GM04504 (cell line): Measurements from ENCODE around the gene NR1H2.
"Not testable (repeated sequence)": the region's sequence is repeated elsewhere in the genome, so short reads cannot be mapped to it uniquely, and the experiment has no call there.

Experiments
- DNase-seq: peaks from one replicate; pipeline ENCODE4 v3.0.0-alpha.2; 2012; ENCODE audit warnings: low read depth

NR1H2 gene

GRCh38 chr19:50347089-50347581 is 29.1 kb upstream of the NR1H2 start:
- DNase-seq, result not testable (repeated sequence)

- DNase-seq, result no peak
These were observed 26.8 kb upstream of the NR1H2 start for GRCh38 chr19:50349277-50350057.

GRCh38 chr19:50352242-50352641 is 24.0 kb upstream of the NR1H2 start:
- no peak for DNase-seq

GRCh38 chr19:50353487-50353880 is 22.8 kb upstream of the NR1H2 start:
- DNase-seq, result not testable (repeated sequence)

- DNase-seq, result no peak
These were observed 19.5 kb upstream of the NR1H2 start for GRCh38 chr19:50356691-50357177.

GRCh38 chr19:50357178-50358100 is 18.8 kb upstream of the NR1H2 start:
- DNase-seq, result peak; percentile 24

- DNase-seq, result peak; percentile 14
These were observed 17.6 kb upstream of the NR1H2 start for GRCh38 chr19:50358483-50359327.

- DNase-seq, result no peak
These were observed 16.9 kb upstream of the NR1H2 start for GRCh38 chr19:50359328-50359818.

GRCh38 chr19:50361290-50362029 is 14.8 kb upstream of the NR1H2 start:
- no peak for DNase-seq

GRCh38 chr19:50362030-50362412 is 14.2 kb upstream of the NR1H2 start:
- no peak for DNase-seq

GRCh38 chr19:50362656-50363424 is 13.4 kb upstream of the NR1H2 start:
- DNase-seq, result no peak

- DNase-seq, result no peak
These were observed 10.6 kb upstream of the NR1H2 start, which contains the start of gene NAPSA for GRCh38 chr19:50365434-50366306. Gene NAPSA, minus strand, starts transcription at chr19:50365639. Its CDS starts 18 bp downstream, at chr19:50365621.

GRCh38 chr19:50368649-50369570 is 7.3 kb upstream of the NR1H2 start:
- peak; percentile 73 for DNase-seq

- DNase-seq, result no peak
These were observed 4.3 kb upstream of the NR1H2 start for GRCh38 chr19:50371914-50372475.

GRCh38 chr19:50377051-50377461 is 799 bp downstream of the NR1H2 start:
- DNase-seq, result no peak

- no peak for DNase-seq
These were observed 1.3 kb downstream of the NR1H2 start for GRCh38 chr19:50377517-50377916.

- no peak for DNase-seq
These were observed 2.1 kb downstream of the NR1H2 start for GRCh38 chr19:50378169-50378862.
